NOMO-1 treated with dmso at 0.1 percent for 144 hours (cell line): ENCODE measurements around the gene NR2C2AP.
"Not testable (repeated sequence)": the region's sequence is repeated elsewhere in the genome, so short reads cannot be mapped to it uniquely, and the experiment has no call there.

Experiments
- DNase-seq: peaks from one replicate; lab custom pipeline; 2025; ENCODE audit not compliant: unreplicated experiment; lab: John Stamatoyannopoulos, UW

NR2C2AP gene

GRCh38 chr19:19185853-19186740 lies 17.1 kb downstream of the NR2C2AP start:
- no peak for DNase-seq

- no peak for DNase-seq
Measured at GRCh38 chr19:19181488-19181998, 21.7 kb downstream of the NR2C2AP start.

GRCh38 chr19:19179548-19180441 lies 23.4 kb downstream of the NR2C2AP start:
- no peak for DNase-seq

- no peak for DNase-seq
Measured at GRCh38 chr19:19176950-19177349, 26.3 kb downstream of the NR2C2AP start.

- DNase-seq = not testable (repeated sequence)
Measured at GRCh38 chr19:19173243-19173642, 30.0 kb downstream of the NR2C2AP start.

- DNase-seq = no peak
Measured at GRCh38 chr19:19171821-19172532, 31.2 kb downstream of the NR2C2AP start.

GRCh38 chr19:19170873-19171672 lies 32.1 kb downstream of the NR2C2AP start:
- no peak for DNase-seq

GRCh38 chr19:19170053-19170872 lies 33.0 kb downstream of the NR2C2AP start, which contains the start of gene MEF2B:
TSS of gene MEF2B (minus strand) at chr19:19170263. CDS start at chr19:19150735, 19,528 bp downstream.
- DNase-seq = peak; percentile 14

GRCh38 chr19:19169236-19170052 lies 33.8 kb downstream of the NR2C2AP start:
- DNase-seq = no peak

GRCh38 chr19:19167612-19168011 lies 35.6 kb downstream of the NR2C2AP start:
- no peak for DNase-seq

GRCh38 chr19:19165396-19165795 lies 37.8 kb downstream of the NR2C2AP start:
- no peak for DNase-seq

- no peak for DNase-seq
Measured at GRCh38 chr19:19162495-19162894, 40.7 kb downstream of the NR2C2AP start.

GRCh38 chr19:19160461-19161035 lies 42.7 kb downstream of the NR2C2AP start:
- DNase-seq = no peak

GRCh38 chr19:19159534-19159933 lies 43.7 kb downstream of the NR2C2AP start:
- no peak for DNase-seq

GRCh38 chr19:19157808-19158207 lies 45.4 kb downstream of the NR2C2AP start:
- DNase-seq = no peak

- no peak for DNase-seq
Measured at GRCh38 chr19:19155495-19156219, 47.6 kb downstream of the NR2C2AP start.

GRCh38 chr19:19154768-19155494 lies 48.3 kb downstream of the NR2C2AP start:
- no peak for DNase-seq
